Islet precursor cell (in vitro differentiated cells): ENCODE measurements around the gene PASK.

Experiments used
- DNase-seq: peaks from one replicate; pipeline ENCODE4 v3.0.0-alpha.2; 2018

PASK gene

GRCh38 chr2:241142593-241142992, 6.7 kb downstream of the PASK start:
- DNase-seq: no peak

- no peak for DNase-seq
Observed at GRCh38 chr2:241142063-241142462, 7.2 kb downstream of the PASK start.

DNA sequence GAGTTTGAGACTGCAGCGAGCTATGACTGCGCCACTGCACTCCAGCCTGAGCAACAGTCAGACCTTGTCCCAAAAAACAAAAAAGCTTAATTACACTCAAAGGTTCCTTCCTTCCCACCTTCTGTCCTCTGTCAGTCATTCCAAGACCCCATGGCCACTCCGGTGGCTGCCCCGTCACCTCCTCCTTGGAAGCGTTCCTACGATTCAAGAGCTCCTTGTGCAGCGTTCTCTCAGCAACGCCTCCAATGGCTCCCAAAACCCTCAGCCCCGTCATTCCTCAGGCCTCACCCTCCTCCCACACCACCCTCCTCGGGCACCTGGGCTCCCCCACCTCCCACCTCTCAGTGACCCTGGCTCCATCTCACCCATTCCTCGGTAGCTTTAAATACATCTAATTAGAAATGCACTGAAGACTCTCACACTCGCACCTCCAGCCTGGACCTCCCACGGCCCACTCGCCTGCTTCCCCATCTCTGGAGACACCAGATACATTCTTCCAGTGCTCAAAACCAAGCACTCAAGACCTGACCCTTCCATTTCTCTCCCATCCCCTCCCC, 8.0 kb downstream of the PASK start:
- DNase-seq: no peak

- DNase-seq: no peak
Observed at GRCh38 chr2:241140445-241140840, 8.8 kb downstream of the PASK start.

DNA sequence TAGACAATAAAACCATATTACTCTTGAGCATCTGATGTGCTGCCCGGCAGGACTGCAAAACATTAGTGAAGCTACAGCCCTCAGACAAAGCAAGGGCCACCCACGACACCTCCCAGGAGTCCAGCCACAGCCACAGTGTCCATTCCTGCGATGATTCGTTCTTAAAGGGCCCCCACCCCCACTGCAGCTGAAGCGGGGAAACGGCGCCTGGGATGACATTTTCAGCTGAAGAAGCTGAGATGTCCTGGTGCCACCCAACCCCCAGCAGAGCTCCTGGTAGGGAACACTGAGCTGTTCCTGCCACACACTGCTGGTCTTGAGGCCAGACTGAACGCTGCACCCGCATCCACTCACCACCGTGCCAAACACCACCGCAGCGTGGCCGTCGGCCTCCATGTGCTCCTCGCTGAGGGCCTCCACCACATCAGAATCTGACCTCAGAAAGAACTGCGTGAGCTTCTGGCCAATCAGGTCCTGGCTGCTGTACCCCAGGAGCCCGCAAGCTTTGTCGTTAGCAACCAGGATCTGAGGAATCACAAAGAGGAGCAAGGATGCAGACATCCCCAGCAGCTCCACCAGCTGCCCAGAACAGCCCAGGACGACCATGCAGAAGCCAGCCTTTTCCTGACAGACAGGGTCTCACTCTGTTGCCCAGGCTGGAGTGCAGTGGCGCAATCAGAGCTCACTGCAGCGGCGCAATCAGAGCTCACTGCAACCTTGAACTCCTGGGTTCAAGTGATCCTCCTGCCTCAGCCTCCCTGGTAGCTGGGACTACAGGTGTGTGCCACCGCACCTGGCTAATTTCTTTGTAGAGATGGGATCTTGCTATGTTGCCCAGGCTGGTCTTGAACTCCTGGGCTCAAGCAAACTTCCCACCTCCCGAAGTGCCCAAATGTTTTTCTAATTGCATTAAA, 9.5 kb downstream of the PASK start:
- no peak for DNase-seq

GRCh38 chr2:241138471-241138870, 10.8 kb downstream of the PASK start:
- no peak for DNase-seq

DNA sequence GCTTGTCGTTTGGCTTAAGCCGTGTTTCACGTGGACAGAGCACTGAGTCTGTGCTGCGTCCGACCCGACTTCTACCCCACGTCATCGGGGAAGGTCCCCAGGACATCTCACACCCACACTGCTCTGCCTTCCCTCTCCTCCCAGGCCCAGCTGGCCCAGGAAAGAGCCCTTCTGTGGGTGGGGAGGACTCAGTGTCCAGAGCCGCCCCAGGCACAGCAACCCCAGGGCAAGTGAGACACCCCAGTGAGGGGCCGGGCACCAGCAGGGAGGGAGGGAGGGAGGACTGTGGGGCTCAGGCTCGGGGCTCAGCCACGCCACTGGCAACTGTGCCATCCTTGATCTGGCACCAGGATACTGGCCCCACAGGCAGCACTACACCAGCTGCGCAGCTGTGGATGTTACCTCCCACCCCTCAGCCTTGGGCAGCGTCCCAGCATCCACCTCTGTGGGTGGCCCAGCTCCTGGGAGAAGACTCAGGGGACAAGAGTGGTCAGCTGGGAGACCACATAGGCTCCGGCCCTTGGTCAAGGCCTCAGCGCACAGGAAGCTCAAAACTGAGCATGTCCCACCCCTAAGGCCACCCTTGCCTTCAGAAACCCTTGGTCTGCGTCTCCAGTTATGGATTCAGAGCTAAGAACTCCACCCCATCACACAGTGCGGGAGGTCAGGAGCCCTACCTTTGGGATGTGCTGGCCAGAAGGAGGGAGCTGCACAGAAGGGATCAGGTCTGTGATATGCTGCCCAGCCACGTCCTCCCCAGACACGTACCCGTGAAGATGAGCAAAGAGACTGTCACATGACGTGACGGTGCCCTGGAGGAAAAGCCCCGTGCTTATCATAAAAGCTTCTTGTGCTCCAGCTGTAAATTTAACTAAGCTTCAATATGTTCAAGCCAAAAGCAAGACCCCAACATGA, 11.7 kb downstream of the PASK start:
- no peak for DNase-seq

GRCh38 chr2:241136661-241137260, 12.5 kb downstream of the PASK start:
- no peak for DNase-seq

DNA sequence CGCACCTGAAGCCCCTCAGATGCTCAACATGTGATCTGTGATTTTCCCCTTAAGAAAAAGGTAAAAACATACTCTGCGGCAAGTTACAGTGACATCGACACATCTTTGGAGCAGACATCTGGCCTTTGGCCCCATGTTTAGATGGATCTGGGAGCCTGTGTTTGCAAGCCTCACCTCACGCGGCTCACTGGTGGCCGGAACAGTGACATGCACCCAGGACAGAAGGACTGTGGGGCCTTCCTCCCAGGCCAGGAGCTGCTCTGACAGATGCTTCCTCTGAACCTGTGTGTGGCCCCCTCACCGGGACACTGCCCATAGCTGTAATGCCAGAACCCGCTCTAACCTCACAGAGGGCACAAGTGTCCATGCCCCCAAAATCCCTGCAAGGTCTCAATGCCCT, 13.1 kb downstream of the PASK start:
- no peak for DNase-seq

GRCh38 chr2:241135737-241136136, 13.5 kb downstream of the PASK start:
- no peak for DNase-seq

DNA sequence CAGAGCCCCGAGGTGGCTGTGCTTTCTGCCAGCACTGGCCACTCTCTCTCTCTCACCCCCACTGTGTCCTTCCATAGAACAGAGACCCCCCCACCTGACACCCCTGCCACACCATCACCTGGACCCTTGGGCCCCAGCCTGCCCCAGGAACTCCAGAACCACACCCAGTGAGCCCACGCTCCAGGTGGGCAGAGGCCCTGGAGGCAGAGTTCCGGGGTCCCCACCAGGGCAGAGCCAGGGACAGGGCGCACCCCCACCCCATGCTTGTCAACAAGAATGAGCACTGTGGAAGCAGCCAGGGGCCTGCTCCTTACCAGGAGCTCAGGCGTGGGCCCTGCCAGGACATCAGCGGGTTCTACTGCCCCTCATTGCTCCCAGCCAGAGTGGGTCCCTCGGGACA, 14.6 kb downstream of the PASK start:
- DNase-seq: no peak

- DNase-seq: no peak
Observed at GRCh38 chr2:241133436-241133820, 15.8 kb downstream of the PASK start.

DNA sequence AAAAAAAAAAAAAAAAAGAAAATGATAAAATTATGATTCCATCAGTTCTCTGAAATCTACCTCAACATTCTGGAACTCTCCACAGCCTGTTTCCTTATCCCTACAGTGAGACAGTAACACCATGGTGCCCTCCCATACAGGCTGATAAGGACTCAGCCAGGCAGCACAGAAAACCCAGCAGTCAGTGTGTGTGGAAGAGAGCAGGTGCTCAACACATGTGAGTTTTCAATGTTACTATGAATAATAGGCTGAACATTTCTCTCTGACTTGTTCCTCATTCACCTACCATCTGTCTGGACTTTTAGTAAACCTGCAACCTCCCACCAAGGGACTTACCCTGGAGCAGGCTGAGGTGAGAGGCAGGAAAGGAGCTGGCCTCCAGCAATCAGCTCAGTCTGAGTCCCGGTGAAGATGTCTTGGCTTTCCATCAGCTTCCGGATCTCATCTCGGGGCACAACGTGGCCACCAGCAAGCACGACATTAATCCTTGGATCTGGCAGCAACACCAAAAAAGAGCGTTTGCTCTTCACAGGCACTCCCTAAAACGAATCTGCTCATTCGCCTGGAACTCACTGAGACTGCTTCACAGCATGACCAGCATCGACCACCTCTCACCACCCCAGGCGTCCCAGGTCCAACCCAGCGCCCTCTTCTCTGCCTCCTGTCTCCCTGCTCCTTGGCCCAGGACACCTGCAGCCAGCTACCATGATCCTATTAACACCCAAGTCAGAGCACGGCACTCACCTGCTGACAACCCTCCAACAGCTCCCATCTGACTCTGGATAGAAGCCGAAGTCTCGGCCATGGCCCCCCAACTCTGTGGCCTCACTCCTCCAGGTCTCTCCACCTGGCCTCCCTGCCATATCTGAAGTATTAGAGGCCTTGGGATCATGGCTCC, 16.5 kb downstream of the PASK start:
- no peak for DNase-seq

GRCh38 chr2:241131531-241131930, 17.7 kb downstream of the PASK start:
- no peak for DNase-seq

DNA sequence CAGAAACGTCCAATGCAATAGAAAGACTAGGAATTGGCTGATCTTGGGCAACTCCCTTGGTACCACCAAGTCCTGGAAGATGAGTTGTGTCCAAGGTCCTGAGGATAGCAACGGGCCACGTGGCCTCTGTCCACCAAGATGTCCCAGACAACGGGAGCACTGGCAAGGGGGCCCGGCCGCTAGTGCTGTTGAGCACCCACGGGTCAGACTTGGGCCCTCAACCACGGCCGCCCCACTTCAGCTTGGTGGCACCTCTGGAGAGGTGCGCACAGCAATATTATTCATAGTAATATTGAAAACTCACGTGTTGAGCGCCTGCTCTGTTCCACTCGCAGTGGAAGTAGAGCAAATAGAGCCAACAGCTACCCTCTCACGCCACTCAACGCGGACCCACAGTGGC, 19.0 kb downstream of the PASK start:
- DNase-seq: no peak

- DNase-seq: no peak
Observed at GRCh38 chr2:241129086-241129871, 20.0 kb downstream of the PASK start.

GRCh38 chr2:241128266-241128665, 21.0 kb downstream of the PASK start:
- DNase-seq: no peak

- no peak for DNase-seq
Observed at GRCh38 chr2:241126771-241127202, 22.5 kb downstream of the PASK start.

GRCh38 chr2:241126201-241126611, 23.1 kb downstream of the PASK start:
- DNase-seq: no peak

DNA sequence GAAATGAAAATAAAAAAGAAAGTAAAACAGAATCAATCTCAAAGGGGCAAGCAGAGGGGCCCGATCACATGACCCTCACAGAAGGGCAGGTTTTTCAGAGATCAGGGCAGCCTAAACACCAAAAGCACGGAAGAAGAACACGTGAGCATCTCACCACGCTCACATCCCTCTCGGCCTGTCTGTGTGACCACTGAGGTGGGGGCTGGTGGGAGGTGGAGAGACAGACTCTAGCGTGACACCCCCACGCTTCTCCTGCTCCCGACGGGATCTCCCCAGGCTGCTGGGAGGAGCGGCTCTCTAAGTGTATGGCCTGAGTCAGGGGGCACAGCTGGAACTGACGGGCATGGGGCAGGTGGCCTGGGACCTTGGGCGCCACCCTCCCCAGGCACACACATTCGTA, 23.6 kb downstream of the PASK start:
- DNase-seq: no peak
